Measurements from ENCODE around the gene KSR2. TPM values are rescaled to one million over a fixed set of nuclear protein-coding genes. Genes with fewer than 3 reads are reported as not detected.

Gene KSR2
- total and polyA plus RNA-seq, 2 of the 13 experiments (the other 11 are each of a cell fraction or from before 2014, with no cell fraction given), result 0.02 TPM; not detected in 1

- TF ChIP-seq HMGXB3 (CRISPR knock-in tag; IDR thresholded peaks at IDR 0.05; ENCODE audit: borderline replicate concordance) (no peak), SP5 (CRISPR knock-in tag; IDR thresholded peaks at IDR 0.05; ENCODE audit: borderline replicate concordance, low read depth) (no peak)
Observed at GRCh38 chr12:117762143-117762542, 206.6 kb downstream of the KSR2 start (continued).

- Histone ChIP-seq H3K9me3 (ENCODE audit: low read length) (peaks cover 5% of the 10 kb centered on the region; the same call in 1 of the 2 replicates), H3K4me3 (replicated peaks in 1 of 3; ENCODE audit: insufficient read depth in 1 of 3, low read depth in 2 of 3, low read length in 3 of 3) (no peak overlapping the region), H3K27ac (ENCODE audit: extremely low read length, insufficient read depth, low read length) (no peak overlapping the region), H4K20me1 (ENCODE audit: insufficient read depth, low read length) (no peaks in the 10 kb centered on the region), H3K27me3 (ENCODE audit: control insufficient read depth in 1 of 2, insufficient read depth in 2 of 2, low read length in 2 of 2) (no peaks in the 10 kb centered on the region; a peak in 2 of 5 replicates), H3K79me2 (ENCODE audit: insufficient read depth, low read length) (no peaks in the 10 kb centered on the region), H3K36me3 (replicated peaks in 1 of 2; ENCODE audit: control insufficient read depth in 1 of 2, insufficient read depth in 2 of 2, low read length in 2 of 2) (no peaks in the 10 kb centered on the region), H2AFZ (ENCODE audit: low read length) (no peak overlapping the region), H3K4me1 (ENCODE audit: insufficient read depth, low read length) (no peaks in the 10 kb centered on the region), H3K4me2 (ENCODE audit: low read depth, low read length) (no peak overlapping the region), H3K9ac (ENCODE audit: insufficient read depth, low read depth, low read length) (no peak overlapping the region)
- ATAC-seq (no peak), DNase-seq (ENCODE audit: low spot score) (no peak), FAIRE-seq (no peak)
- ChIA-PET POLR2A (no interaction called here), CTCF (ENCODE audit: low intra/inter-chr PET ratio, low total read pairs) (no interaction called here)
- 22% methylated on average over 3 of the region's 3 CpGs for WGBS (ENCODE audit: low lambda C conversion rate)
- in situ Hi-C loops (cut with HindIII; ENCODE audit: extremely low pct_ligation_motif_present, low pct_unique_long_range_greater_than_20kb), result no loop called here
- intact Hi-C loops (cut with micrococcal nuclease; ENCODE audit: unreplicated experiment), result no loop called here
- no TSS peak for BruUV-seq (replicated peaks)
- TF ChIP-seq ATF7-NPFF (CRISPR knock-in tag; IDR thresholded peaks at IDR 0.05; ENCODE audit: low read depth) (no peak), CREB1 (IDR thresholded peaks at IDR 0.05) (peak; percentile 20; the same call in 1 of the 2 replicates), CREB1 (CRISPR knock-in tag; IDR thresholded peaks at IDR 0.05) (no peak), CEBPB (IDR thresholded peaks at IDR 0.05; ENCODE audit: borderline replicate concordance, low read depth, low read length) (peak; percentile 54; the same call in 1 of the 2 replicates), TCF12 (IDR thresholded peaks at IDR 0.05) (no peak), TCF12 (CRISPR knock-in tag; IDR thresholded peaks at IDR 0.05) (no peak), ZNF574 (CRISPR knock-in tag; IDR thresholded peaks at IDR 0.05) (no peak), FLYWCH1 (CRISPR knock-in tag; IDR thresholded peaks at IDR 0.05) (no peak), ZNF138 (CRISPR knock-in tag; IDR thresholded peaks at IDR 0.05; ENCODE audit: low read depth) (no peak), ATF7 (IDR thresholded peaks at IDR 0.05) (peak; percentile 77), ATF7 (CRISPR knock-in tag; IDR thresholded peaks at IDR 0.05) (no peak), MNT (IDR thresholded peaks at IDR 0.05) (peak; percentile 49)
Observed at GRCh38 chr12:117761528-117762100, 207.2 kb downstream of the KSR2 start.

Measured in HepG2 (cell line).